Embryonic facial prominence (tissue), 1 donor: ENCODE measurements around the gene RALGDS.
"Not testable (repeated sequence)": the region's sequence is repeated elsewhere in the genome, so short reads cannot be mapped to it uniquely, and the experiment has no call there.

Experiments
- DNase-seq: peaks from one replicate; pipeline ENCODE4 v3.0.0-alpha.2; 2016; ENCODE audit errors: extremely low spot score

The RALGDS gene

DNA sequence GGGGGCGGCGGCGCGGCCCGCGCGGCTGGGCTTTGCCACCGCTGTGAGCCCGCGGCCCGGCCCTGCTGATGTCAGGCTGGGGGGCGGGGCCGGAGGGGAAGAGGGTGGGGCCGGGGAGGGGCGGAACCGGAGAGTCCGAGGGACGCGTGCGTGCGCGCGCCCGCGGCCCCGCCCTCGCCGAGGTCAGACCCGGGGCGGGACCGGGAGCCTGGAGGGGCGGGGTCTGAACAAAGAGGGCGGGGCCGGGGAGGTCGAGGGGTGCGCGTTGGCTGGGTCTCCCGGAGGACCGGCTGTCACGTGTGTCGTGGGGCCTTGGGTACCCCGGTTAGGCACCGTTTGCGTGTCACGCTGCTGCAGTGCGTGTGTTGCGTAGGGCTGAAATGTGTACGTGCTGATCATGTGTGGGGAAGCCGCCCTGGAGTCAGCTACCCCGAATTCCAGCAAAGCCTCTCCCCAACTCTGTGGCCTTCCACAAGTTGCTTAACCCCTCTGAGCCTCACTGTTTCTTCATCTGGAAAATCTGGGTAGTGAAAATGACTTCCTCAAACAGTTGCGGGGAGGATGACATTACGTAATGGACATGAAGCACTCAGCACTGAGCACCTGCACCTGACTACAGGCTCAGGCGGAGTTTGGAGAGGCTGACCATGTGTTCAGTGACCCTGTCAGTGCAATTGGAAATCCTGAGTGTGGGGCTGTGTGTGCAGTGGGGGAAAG lies at the start of gene RALGDS:
RALGDS (minus strand) TSS at position 43 of the 717 bp plus-strand sequence. CDS start 86 bp downstream, outside the sequence.
- peak; percentile 99 for DNase-seq

GRCh38 chr9:133170716-133171115 lies 49.7 kb upstream of the RALGDS start:
- DNase-seq, result no peak

- DNase-seq, result not testable (repeated sequence)
Measured at GRCh38 chr9:133169687-133170086, 48.6 kb upstream of the RALGDS start.

- DNase-seq, result no peak
Measured at GRCh38 chr9:133169102-133169501, 48.1 kb upstream of the RALGDS start.

- DNase-seq, result no peak
Measured at GRCh38 chr9:133168432-133168831, 47.4 kb upstream of the RALGDS start.

- DNase-seq, result no peak
Measured at GRCh38 chr9:133167769-133168168, 46.7 kb upstream of the RALGDS start.

GRCh38 chr9:133167096-133167730 lies 46.2 kb upstream of the RALGDS start:
- DNase-seq, result no peak

GRCh38 chr9:133166392-133166791 lies 45.4 kb upstream of the RALGDS start:
- DNase-seq, result no peak

DNA sequence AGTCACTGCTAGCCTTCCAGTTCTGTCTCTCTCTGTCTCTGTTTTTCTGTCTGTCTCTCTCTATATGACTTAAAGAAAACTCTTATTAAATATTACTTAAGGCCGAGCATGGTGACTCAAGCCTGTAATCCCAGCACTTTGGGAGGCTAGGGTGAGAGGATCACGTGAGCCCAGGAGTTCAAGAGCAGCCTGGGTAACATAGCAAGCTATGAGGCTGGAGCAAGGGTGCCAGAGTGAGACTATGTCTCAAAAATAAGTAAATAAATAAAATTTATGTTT lies 44.4 kb upstream of the RALGDS start:
- DNase-seq, result no peak

- no peak for DNase-seq
Measured at GRCh38 chr9:133164191-133164590, 43.2 kb upstream of the RALGDS start.

GRCh38 chr9:133163504-133164172 lies 42.6 kb upstream of the RALGDS start, which contains the start of gene GBGT1:
Gene GBGT1 (minus strand): TSS chr9:133163914. CDS start chr9:133162412, 1,502 bp downstream.
- no peak for DNase-seq

DNA sequence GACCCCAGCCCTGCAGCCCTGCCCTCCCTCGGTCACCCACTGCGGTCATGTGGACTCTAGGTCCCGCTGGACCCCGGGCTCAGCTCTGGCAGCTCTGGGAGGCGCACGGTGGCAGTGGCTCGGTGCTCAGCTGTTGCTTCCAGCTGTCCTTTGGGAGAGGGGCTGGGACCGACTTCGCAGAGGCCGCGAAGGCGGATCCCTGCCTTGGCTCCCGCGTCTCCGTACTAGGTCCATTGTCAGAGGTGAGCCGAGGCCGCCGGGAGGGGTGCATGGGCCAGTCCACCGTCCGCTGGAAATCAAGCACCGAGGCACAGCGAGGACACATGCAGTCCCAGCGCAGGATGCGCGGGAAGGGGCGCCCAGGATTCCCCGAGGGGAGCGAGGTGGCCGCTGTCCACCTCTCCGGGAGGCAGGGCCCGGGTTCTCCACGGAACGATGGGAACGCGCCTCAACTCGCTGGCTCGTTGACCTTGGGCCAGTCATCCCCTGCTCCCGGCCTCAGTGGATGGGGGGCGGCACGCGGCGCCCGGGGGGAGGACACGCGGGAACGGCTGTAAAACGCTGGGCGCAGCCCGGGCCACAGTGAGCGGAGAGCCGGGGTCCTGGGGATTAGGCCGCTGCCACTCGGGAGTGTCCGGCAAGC lies 41.9 kb upstream of the RALGDS start:
- no peak for DNase-seq

- no peak for DNase-seq
Measured at GRCh38 chr9:133161547-133161950, 40.5 kb upstream of the RALGDS start.

- no peak for DNase-seq
Measured at GRCh38 chr9:133160742-133161546, 39.9 kb upstream of the RALGDS start.

DNA sequence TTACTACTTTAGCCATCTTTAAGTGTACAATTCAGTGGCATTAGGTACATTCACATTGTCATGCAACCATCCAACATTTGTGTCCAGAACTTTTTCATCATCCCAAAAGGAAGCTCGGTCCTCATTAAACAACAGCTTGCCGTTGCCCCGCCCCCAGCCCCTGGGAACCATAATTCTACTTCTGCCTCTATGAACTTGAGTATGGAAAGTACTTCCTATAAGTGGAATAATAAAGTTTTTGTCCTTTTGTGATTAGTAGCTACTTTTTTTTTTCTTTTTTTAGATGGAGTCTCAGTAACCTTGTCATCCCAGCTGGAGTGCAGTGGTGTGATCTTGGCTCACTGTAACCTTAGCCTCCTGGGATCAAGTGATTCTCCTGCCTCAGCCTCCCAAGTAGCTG lies 37.7 kb upstream of the RALGDS start:
- DNase-seq, result no peak

- DNase-seq, result no peak
Measured at GRCh38 chr9:133155156-133155555, 34.1 kb upstream of the RALGDS start.

GRCh38 chr9:133154097-133154989 lies 33.3 kb upstream of the RALGDS start:
- no peak for DNase-seq

DNA sequence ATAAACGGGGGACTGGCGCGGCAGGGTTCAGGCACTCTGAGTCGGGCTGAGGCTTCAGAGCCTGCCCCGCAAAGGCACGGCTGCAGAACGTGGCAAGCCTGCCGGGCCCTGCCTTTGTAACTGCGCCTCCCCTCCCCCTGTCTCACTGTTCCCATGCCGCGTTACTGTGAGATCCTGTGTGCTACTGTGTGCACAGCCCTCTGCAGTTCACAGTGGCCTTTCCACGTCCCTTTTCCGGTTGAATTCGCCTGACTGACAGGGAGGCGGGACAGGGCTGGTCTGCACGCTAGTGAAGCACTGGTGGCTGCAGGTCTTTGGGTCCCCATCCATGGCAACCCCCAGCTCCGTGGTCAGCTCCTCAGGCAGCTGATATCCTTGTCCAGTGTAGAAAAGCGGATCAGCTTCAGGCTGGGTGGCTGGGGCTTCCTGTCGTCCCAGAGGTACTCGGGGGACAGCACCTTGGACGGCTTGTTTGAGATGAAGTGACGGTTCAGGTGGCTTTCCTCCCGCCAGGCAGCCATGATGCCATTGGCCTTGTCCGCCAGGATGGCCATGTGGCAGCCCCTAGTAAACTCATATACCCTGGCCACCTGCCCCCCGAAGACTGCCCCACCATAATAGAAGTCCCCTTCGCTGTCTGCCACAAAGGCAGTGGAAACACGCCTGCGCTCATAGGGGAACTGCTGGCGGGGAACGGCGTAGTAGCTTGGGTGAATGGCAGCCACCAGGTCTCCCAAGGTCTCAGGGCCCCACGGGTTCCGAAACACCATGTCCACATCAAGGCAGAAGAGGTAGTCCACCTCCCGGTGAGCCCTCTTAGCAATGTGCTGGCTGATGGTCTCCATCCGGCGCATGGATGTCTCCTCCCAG lies 32.4 kb upstream of the RALGDS start:
- DNase-seq, result no peak
